Measurements from ENCODE around the gene KRTAP10-6.

DNA sequence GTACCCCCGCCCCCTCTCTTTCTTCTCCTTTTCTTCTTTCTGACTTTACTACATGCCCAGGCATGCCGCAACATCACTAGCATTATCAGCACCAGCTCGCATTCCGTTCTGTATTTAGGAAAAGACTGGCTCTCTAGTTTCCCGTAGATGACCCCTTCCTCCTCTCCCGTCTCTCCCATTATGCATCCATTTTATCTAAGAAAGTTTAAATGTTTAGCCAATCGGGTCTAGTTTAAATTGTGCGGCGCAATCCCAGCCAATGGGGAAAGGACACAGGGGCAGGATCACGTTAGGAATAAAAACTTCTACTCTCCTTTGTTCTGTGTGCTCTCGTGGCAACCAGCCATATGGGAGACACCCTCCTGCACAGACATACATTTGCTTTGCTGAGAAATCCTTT lies 5.8 kb upstream of the KRTAP10-6 start:
- no peak for TF ChIP-seq POLR2A (IDR thresholded peaks at IDR 0.05; ENCODE audit: borderline replicate concordance, extremely low read depth, insufficient read depth, insufficient read length)
- no peak for TF ChIP-seq CBX3 (IDR thresholded peaks at IDR 0.05; ENCODE audit: low read depth)
- no peak for TF ChIP-seq ZNF274 (IDR thresholded peaks at IDR 0.05; ENCODE audit: low read depth, low read length)
- no peak for TF ChIP-seq ZFX (IDR thresholded peaks at IDR 0.05)
- TF ChIP-seq EZH2 (IDR thresholded peaks at IDR 0.05), result no peak
- no peak for TF ChIP-seq JUND (IDR thresholded peaks at IDR 0.05)
- TF ChIP-seq, protein P1, sequence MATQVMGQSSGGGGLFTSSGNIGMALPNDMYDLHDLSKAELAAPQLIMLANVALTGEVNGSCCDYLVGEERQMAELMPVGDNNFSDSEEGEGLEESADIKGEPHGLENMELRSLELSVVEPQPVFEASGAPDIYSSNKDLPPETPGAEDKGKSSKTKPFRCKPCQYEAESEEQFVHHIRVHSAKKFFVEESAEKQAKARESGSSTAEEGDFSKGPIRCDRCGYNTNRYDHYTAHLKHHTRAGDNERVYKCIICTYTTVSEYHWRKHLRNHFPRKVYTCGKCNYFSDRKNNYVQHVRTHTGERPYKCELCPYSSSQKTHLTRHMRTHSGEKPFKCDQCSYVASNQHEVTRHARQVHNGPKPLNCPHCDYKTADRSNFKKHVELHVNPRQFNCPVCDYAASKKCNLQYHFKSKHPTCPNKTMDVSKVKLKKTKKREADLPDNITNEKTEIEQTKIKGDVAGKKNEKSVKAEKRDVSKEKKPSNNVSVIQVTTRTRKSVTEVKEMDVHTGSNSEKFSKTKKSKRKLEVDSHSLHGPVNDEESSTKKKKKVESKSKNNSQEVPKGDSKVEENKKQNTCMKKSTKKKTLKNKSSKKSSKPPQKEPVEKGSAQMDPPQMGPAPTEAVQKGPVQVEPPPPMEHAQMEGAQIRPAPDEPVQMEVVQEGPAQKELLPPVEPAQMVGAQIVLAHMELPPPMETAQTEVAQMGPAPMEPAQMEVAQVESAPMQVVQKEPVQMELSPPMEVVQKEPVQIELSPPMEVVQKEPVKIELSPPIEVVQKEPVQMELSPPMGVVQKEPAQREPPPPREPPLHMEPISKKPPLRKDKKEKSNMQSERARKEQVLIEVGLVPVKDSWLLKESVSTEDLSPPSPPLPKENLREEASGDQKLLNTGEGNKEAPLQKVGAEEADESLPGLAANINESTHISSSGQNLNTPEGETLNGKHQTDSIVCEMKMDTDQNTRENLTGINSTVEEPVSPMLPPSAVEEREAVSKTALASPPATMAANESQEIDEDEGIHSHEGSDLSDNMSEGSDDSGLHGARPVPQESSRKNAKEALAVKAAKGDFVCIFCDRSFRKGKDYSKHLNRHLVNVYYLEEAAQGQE (IDR thresholded peaks at IDR 0.05; ENCODE audit: low read depth), result no peak
- TF ChIP-seq, protein P2, sequence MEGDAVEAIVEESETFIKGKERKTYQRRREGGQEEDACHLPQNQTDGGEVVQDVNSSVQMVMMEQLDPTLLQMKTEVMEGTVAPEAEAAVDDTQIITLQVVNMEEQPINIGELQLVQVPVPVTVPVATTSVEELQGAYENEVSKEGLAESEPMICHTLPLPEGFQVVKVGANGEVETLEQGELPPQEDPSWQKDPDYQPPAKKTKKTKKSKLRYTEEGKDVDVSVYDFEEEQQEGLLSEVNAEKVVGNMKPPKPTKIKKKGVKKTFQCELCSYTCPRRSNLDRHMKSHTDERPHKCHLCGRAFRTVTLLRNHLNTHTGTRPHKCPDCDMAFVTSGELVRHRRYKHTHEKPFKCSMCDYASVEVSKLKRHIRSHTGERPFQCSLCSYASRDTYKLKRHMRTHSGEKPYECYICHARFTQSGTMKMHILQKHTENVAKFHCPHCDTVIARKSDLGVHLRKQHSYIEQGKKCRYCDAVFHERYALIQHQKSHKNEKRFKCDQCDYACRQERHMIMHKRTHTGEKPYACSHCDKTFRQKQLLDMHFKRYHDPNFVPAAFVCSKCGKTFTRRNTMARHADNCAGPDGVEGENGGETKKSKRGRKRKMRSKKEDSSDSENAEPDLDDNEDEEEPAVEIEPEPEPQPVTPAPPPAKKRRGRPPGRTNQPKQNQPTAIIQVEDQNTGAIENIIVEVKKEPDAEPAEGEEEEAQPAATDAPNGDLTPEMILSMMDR (IDR thresholded peaks at IDR 0.05 in 2 of 3, conservative IDR thresholded peaks at IDR 0.05 in 1 of 3; ENCODE audit: borderline replicate concordance in 1 of 3, insufficient read depth in 1 of 3, low read depth in 2 of 3, low read length in 2 of 3), result no peak
- no peak for TF ChIP-seq ELF1 (IDR thresholded peaks at IDR 0.05; ENCODE audit: borderline replicate concordance, low read depth)

Data from HCT116 (cell line).